H9 (cell line): ENCODE results near the gene FEM1B. TPM values are rescaled to one million over a fixed set of nuclear protein-coding genes. Genes with fewer than 3 reads are reported as not detected.

Experiments used
- DNase-seq: peaks from one replicate; pipeline ENCODE4 v3.0.0-alpha.2; 2017
- H2AFZ ChIP-seq: one replicate; pipeline ENCODE4 v1.6.1; 2013; ENCODE audit warnings: mild to moderate bottlenecking, low read length, control low read depth, moderate library complexity
- H2AK5ac ChIP-seq: 2 replicates; pipeline ENCODE4 v1.6.1; 2013; ENCODE audit warnings: low read length, control low read depth, mixed read lengths; ENCODE audit not compliant: insufficient read length
- H2BK120ac ChIP-seq: one replicate; pipeline ENCODE4 v1.6.1; 2013; ENCODE audit warnings: low read depth, mild to moderate bottlenecking, low read length, control low read depth, inconsistent platforms; ENCODE audit not compliant: poor library complexity, severe bottlenecking
- H2BK12ac ChIP-seq: 2 replicates; pipeline ENCODE4 v1.6.1; 2013; ENCODE audit warnings: low read length, control low read depth, mixed read lengths, low read depth; ENCODE audit not compliant: insufficient read length
- H2BK15ac ChIP-seq: 2 replicates; pipeline ENCODE4 v1.6.1; 2013; ENCODE audit warnings: low read depth, low read length, control low read depth
- H2BK20ac ChIP-seq: one replicate; pipeline ENCODE4 v1.6.1; 2013; ENCODE audit warnings: low read depth, mild to moderate bottlenecking, low read length, control low read depth, inconsistent platforms; ENCODE audit not compliant: poor library complexity, severe bottlenecking
- H2BK5ac ChIP-seq: 2 replicates; pipeline ENCODE4 v1.6.1; 2013; ENCODE audit warnings: low read length, control low read depth, mixed read lengths; ENCODE audit not compliant: insufficient read length
- H3K14ac ChIP-seq: 2 replicates; pipeline ENCODE4 v1.6.1; 2013; ENCODE audit warnings: low read length, control low read depth; ENCODE audit not compliant: insufficient read depth
- H3K18ac ChIP-seq: 2 replicates; pipeline ENCODE4 v1.6.1; 2013; ENCODE audit warnings: low read depth, mild to moderate bottlenecking, mixed read lengths, low read length, control low read depth; ENCODE audit not compliant: insufficient read length
- H3K23ac ChIP-seq: 2 replicates; pipeline ENCODE4 v1.6.1; 2013; ENCODE audit warnings: low read length, control low read depth, mixed read lengths, low read depth; ENCODE audit not compliant: insufficient read length
- H3K23me2 ChIP-seq: 2 replicates; pipeline ENCODE4 v1.6.1; 2013; ENCODE audit warnings: low read depth, mild to moderate bottlenecking, mixed read lengths, low read length, control low read depth; ENCODE audit not compliant: insufficient read length, poor library complexity, severe bottlenecking
- H3K27ac ChIP-seq: 2 replicates; pipeline ENCODE4 v1.5.1; 2013; ENCODE audit warnings: low read length, control low read depth, mixed read lengths, low read depth; ENCODE audit not compliant: insufficient read length
- H3K27me3 ChIP-seq: 2 replicates; pipeline ENCODE4 v1.6.1; 2013; ENCODE audit warnings: low read length, control low read depth, inconsistent platforms; ENCODE audit not compliant: insufficient read depth
- H3K4ac ChIP-seq: 2 replicates; pipeline ENCODE4 v1.6.1; 2013; ENCODE audit warnings: low read depth, mild to moderate bottlenecking, control low read depth, inconsistent platforms, low read length, moderate library complexity
- H3K4me1 ChIP-seq: 2 replicates; pipeline ENCODE4 v1.6.1; 2013; ENCODE audit warnings: low read length, control low read depth, inconsistent platforms; ENCODE audit not compliant: insufficient read depth
- H3K4me2 ChIP-seq: 2 replicates; pipeline ENCODE4 v1.6.1; 2013; ENCODE audit warnings: low read length, control low read depth, mixed read lengths; ENCODE audit not compliant: insufficient read length, insufficient read depth
- H3K56ac ChIP-seq: 2 replicates; pipeline ENCODE4 v1.6.1; 2013; ENCODE audit warnings: low read depth, mild to moderate bottlenecking, mixed read lengths, low read length, control low read depth; ENCODE audit not compliant: insufficient read length
- H3K79me1 ChIP-seq: 2 replicates; pipeline ENCODE4 v1.6.1; 2013; ENCODE audit warnings: low read depth, mild to moderate bottlenecking, moderate library complexity, low read length, control low read depth, inconsistent platforms; ENCODE audit not compliant: insufficient read depth, poor library complexity, severe bottlenecking
- H3K79me2 ChIP-seq: 2 replicates; pipeline ENCODE4 v1.6.1; 2013; ENCODE audit warnings: low read length, control low read depth, inconsistent platforms; ENCODE audit not compliant: insufficient read depth
- H3K9ac ChIP-seq: 2 replicates; pipeline ENCODE4 v1.6.1; 2013; ENCODE audit warnings: low read length, control low read depth, mixed read lengths; ENCODE audit not compliant: insufficient read length; ENCODE audit errors: extremely low read depth
- H3K9me3 ChIP-seq: one replicate; pipeline ENCODE4 v1.6.1; 2013; ENCODE audit warnings: low read depth, low read length, inconsistent platforms; ENCODE audit not compliant: control insufficient read depth
- H3T11ph ChIP-seq: one replicate; pipeline ENCODE4 v1.6.1; 2013; ENCODE audit warnings: mild to moderate bottlenecking, low read length, control low read depth, inconsistent platforms
- H4K20me1 ChIP-seq: one replicate; pipeline ENCODE4 v1.6.1; 2013; ENCODE audit not compliant: control insufficient read depth, insufficient read length, insufficient read depth
- H4K5ac ChIP-seq: 2 replicates; pipeline ENCODE4 v1.6.1; 2013; ENCODE audit warnings: low read depth, mild to moderate bottlenecking, mixed read lengths, low read length, control low read depth; ENCODE audit not compliant: insufficient read length
- H4K8ac ChIP-seq: replicated peaks from 2 replicates; pipeline ENCODE4 v1.6.1; 2013; ENCODE audit warnings: low read length, control low read depth, mixed read lengths, low read depth; ENCODE audit not compliant: insufficient read length
- H4K91ac ChIP-seq: 2 replicates; pipeline ENCODE4 v1.6.1; 2013; ENCODE audit warnings: low read depth, mild to moderate bottlenecking, moderate library complexity, mixed read lengths, low read length, control low read depth; ENCODE audit not compliant: insufficient read length
- H3K27ac Mint-ChIP-seq, 3 experiments: 2 replicates in 2 of 3; 3 replicates in 1 of 3; pipeline ENCODE4 v1.8.0; 2020 to 2021; ENCODE audit warnings: mixed read lengths in 3 of 3, mild to moderate bottlenecking in 1 of 3, moderate library complexity in 1 of 3
- H3K27me3 Mint-ChIP-seq: 2 replicates; pipeline ENCODE4 v1.8.0; 2021; ENCODE audit warnings: low read depth, mild to moderate bottlenecking, moderate library complexity, mixed read lengths
- H3K36me3 Mint-ChIP-seq, 3 experiments: 2 replicates in 2 of 3; 3 replicates in 1 of 3; pipeline ENCODE4 v1.8.0; 2020 to 2021; ENCODE audit warnings: low read depth in 3 of 3, mixed read lengths in 3 of 3; ENCODE audit not compliant: insufficient read depth in 1 of 3
- H3K4me1 Mint-ChIP-seq, 2 experiments: 2 replicates each; pipeline ENCODE4 v1.8.0; 2020; ENCODE audit warnings: mixed read lengths in 2 of 2
- H3K4me3 Mint-ChIP-seq, 2 experiments: 2 replicates in 1 of 2; 3 replicates in 1 of 2; pipeline ENCODE4 v1.8.0; 2020 to 2021; ENCODE audit warnings: mild to moderate bottlenecking in 2 of 2, mixed read lengths in 2 of 2, moderate library complexity in 1 of 2
- H3K9me3 Mint-ChIP-seq, 2 experiments: 2 replicates in 1 of 2; 3 replicates in 1 of 2; pipeline ENCODE4 v1.8.0; 2020; ENCODE audit warnings: mild to moderate bottlenecking in 2 of 2, mixed read lengths in 2 of 2, moderate library complexity in 1 of 2
- WGBS: extraction: QIAGEN DNeasy Blood & Tissue Kit; methylation state at CpG from one replicate; pipeline ENCODE4 v1.1.7; 2013; ENCODE audit warnings: missing lambda C conversion rate, low lambda C conversion rate, mixed read lengths; ENCODE audit not compliant: insufficient read length; ENCODE audit errors: extremely low coverage; 5-methylcytosine and 5-hydroxymethylcytosine counted together
- total RNA-seq: library from RNA; stranded (reverse); gene quantifications from 2 replicates; pipeline ENCODE4 v1.2.1, GENCODE V29; 2021
- TF ChIP-seq, protein P1 (sequence below): fragments of 200-600 bp; sonication (generic); conservative IDR thresholded peaks from 3 replicates; pipeline ENCODE4 v1.8.0; 2021; ENCODE audit warnings: antibody characterized with exemption, mild to moderate bottlenecking

FEM1B gene
- total RNA-seq, 1 experiment from 2014 or later = 77.9 TPM

- Mint-ChIP-seq H3K4me3 (peak overlapping the region; percentile 3 to 14; a peak in 1 of 5 replicates), H3K36me3 (peaks cover 0 to 2% (median 0%) of the 10 kb centered on the region in 3 experiments; a peak in 3 of 7 replicates), H3K27me3 (no peaks in the 10 kb centered on the region), H3K9me3 (peaks cover 0 to 3% of the 10 kb centered on the region in 2 experiments; a peak in 1 of 5 replicates), H3K4me1 (peaks cover 46 to 52% of the 10 kb centered on the region in 2 experiments), H3K27ac (peak overlapping the region; percentile 15 to 94 (median 85); a peak in 5 of 7 replicates)
- H3K27ac ChIP-seq = peak overlapping the region; percentile 33
- H3K4me1 ChIP-seq = peaks cover 5% of the 10 kb centered on the region; the same call in 1 of the 2 replicates
- H3K23me2 ChIP-seq = no peaks in the 10 kb centered on the region
- DNase-seq = no peak
- no peaks in the 10 kb centered on the region for H3K79me1 ChIP-seq
- H2BK12ac ChIP-seq = no peak overlapping the region
- no peak overlapping the region for H2AK5ac ChIP-seq
- no CpG with 5 or more reads among the region's 5 CpGs for WGBS
- TF ChIP-seq, protein P1, sequence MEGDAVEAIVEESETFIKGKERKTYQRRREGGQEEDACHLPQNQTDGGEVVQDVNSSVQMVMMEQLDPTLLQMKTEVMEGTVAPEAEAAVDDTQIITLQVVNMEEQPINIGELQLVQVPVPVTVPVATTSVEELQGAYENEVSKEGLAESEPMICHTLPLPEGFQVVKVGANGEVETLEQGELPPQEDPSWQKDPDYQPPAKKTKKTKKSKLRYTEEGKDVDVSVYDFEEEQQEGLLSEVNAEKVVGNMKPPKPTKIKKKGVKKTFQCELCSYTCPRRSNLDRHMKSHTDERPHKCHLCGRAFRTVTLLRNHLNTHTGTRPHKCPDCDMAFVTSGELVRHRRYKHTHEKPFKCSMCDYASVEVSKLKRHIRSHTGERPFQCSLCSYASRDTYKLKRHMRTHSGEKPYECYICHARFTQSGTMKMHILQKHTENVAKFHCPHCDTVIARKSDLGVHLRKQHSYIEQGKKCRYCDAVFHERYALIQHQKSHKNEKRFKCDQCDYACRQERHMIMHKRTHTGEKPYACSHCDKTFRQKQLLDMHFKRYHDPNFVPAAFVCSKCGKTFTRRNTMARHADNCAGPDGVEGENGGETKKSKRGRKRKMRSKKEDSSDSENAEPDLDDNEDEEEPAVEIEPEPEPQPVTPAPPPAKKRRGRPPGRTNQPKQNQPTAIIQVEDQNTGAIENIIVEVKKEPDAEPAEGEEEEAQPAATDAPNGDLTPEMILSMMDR = no peak
- H4K20me1 ChIP-seq = no peaks in the 10 kb centered on the region
- no peak overlapping the region for H3K4ac ChIP-seq
- H3K4me2 ChIP-seq = peak overlapping the region; percentile 48
- no peak overlapping the region for H3T11ph ChIP-seq
- H2BK120ac ChIP-seq = no peak overlapping the region
- no peak overlapping the region for H3K56ac ChIP-seq
- H2AFZ ChIP-seq = no peak overlapping the region
- no peaks in the 10 kb centered on the region for H3K79me2 ChIP-seq
- peak overlapping the region; percentile 8 for H3K9ac ChIP-seq
- no peak overlapping the region for H2BK20ac ChIP-seq
- H3K14ac ChIP-seq = no peak overlapping the region
- no peak overlapping the region for H2BK15ac ChIP-seq
- no peak overlapping the region for H3K23ac ChIP-seq
- H4K8ac ChIP-seq = no peak overlapping the region
- H2BK5ac ChIP-seq = peak overlapping the region; percentile 79
- no peak overlapping the region for H4K5ac ChIP-seq
- no peaks in the 10 kb centered on the region for H3K9me3 ChIP-seq
- no peaks in the 10 kb centered on the region for H3K27me3 ChIP-seq
- no peak overlapping the region for H3K18ac ChIP-seq
- H4K91ac ChIP-seq = no peak overlapping the region
These were observed 14.8 kb upstream of the FEM1B start for GRCh38 chr15:68262514-68263356.
